ENCODE measurements around the gene ARHGAP15.

ARHGAP15 gene

DNA sequence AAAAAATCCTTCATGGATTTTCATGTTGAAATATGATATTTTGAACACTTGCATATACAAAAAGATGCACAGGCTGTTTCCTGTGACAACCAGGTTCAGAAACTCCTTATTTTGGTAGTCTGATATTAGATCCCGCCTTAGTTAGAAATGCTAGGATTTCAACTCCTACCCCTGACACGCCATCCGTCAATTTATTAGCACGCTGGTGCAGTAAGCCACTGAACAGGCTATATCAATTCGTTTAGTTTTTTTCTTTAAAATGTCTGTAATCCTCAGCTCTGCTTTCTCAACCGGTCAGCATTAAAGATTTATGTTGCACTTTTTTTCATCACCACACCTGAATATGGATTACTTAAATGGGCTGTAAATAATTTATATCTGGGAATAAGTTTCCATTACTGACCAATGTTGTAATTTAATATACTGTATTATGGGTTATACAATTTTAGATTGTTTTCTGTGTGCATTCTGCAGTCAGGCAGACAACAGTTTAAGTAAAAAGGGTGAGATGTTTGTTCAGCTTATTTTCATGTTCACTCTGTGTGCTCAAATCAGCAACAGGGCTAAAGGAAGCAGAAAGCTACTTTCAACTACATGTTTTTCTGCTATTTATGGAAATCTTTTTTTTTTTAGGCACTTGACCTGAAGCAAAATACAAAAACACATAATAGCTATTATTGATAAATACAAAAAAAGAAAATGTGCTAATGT is 227.7 kb downstream of the ARHGAP15 start:
- H3K9me3 Mint-ChIP-seq, result no peaks in the 10 kb centered on the region
- H3K36me3 Mint-ChIP-seq (ENCODE audit: low read depth), result peaks cover 24% of the 10 kb centered on the region
- no peaks in the 10 kb centered on the region for H3K27me3 Mint-ChIP-seq
- no peak for DNase-seq
- H3K4me3 Mint-ChIP-seq, result no peak overlapping the region
- no peak overlapping the region for H3K27ac Mint-ChIP-seq
- H3K4me1 Mint-ChIP-seq (ENCODE audit: low read depth), result peaks cover 30% of the 10 kb centered on the region

DNA sequence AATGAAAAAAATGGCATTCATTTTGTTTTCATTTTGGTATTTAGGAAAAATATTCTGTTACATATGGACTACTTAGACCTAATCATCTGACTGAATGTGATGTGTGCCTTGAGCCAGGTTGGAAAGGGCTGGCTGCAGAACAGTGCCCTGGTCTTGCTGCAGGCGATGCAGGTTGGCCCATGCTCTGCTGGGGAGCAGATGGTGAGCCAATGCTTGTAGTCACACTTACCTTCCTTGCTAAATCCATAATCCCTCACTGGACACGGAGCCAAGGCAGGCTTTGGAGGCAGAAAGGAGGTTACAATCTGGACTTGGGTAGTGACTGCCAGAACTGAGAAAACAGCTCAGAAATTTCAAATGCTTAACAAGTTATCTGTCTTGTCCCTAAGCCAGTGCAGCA is 228.7 kb downstream of the ARHGAP15 start:
- no peak overlapping the region for H3K27ac Mint-ChIP-seq
- DNase-seq, result no peak

DNA sequence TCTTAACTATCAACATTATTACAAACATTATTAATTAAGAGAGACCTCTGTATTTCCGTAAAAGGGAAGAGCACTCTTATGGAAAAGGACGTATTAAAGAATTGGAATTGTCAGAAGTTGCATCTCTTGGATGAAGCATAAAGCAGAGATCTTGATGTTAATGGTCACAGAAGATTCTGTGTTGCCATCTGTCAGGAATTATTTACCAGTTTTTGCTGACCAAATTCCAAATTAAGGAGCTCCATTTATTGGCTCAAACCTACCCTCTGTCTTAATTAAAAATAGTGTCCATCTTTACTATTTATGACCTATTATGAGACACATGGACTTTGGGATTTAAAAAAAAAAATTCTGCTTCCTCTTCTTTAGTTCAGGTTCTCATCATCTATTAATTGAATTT is 232.1 kb downstream of the ARHGAP15 start:
- Mint-ChIP-seq H3K4me1 (ENCODE audit: low read depth) (peaks cover 30% of the 10 kb centered on the region), H3K36me3 (ENCODE audit: low read depth) (peaks cover 20% of the 10 kb centered on the region), H3K27ac (no peak overlapping the region), H3K27me3 (no peaks in the 10 kb centered on the region), H3K4me3 (no peak overlapping the region), H3K9me3 (no peaks in the 10 kb centered on the region)
- no peak for DNase-seq

More for the DNA sequence above, 228.7 kb downstream of the ARHGAP15 start:
- H3K27me3 Mint-ChIP-seq, result no peaks in the 10 kb centered on the region
- no peak overlapping the region for H3K4me3 Mint-ChIP-seq
- H3K36me3 Mint-ChIP-seq (ENCODE audit: low read depth), result peaks cover 23% of the 10 kb centered on the region
- no peaks in the 10 kb centered on the region for H3K9me3 Mint-ChIP-seq
- peaks cover 34% of the 10 kb centered on the region for H3K4me1 Mint-ChIP-seq (ENCODE audit: low read depth)

DNA sequence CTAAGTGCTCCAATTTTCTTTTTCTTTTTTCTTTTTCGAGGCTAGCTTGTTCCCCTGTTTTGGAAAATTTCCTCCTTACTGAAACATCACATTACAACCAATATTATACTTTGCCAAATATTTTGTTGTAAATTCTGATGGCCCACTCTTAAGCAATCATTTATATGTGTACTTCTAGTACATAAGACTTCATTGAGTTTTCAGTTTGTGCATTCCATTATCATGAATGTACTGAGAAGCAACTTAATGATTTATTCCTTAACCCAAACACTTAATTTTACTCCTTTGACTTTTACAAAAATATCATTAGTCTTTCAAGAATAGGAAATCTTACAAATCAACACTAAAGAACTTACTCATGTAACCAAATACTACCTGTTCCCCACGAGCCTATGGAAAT is 242.4 kb downstream of the ARHGAP15 start:
- no peak overlapping the region for H3K4me3 Mint-ChIP-seq
- H3K27me3 Mint-ChIP-seq, result no peaks in the 10 kb centered on the region
- H3K27ac Mint-ChIP-seq, result no peak overlapping the region
- no peaks in the 10 kb centered on the region for H3K9me3 Mint-ChIP-seq
- no peak for DNase-seq
- H3K36me3 Mint-ChIP-seq (ENCODE audit: low read depth), result peaks cover 20% of the 10 kb centered on the region
- H3K4me1 Mint-ChIP-seq (ENCODE audit: low read depth), result peaks cover 26% of the 10 kb centered on the region

DNA sequence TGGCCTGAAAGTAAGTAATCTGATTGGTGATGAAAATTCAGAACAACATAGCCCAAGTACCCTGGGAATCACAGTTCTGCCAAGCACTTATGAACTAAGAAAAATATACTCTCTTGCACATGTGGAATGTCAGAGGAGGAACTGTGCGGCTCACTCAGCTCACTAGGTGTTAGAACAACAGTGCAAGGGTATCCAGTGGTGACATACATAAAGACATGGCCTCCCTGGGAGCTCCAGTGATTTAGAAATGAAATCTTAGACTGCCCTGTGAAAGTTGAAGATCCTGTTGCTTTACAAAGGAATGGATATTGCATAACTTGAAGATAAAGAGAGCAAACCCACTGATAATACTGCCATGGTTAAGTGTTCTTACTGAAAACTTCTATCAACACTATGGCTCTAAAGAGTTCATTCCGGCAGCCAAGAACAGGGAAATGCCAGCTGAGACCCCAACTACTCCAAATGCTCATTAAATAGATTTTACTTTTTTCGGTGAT is 246.2 kb downstream of the ARHGAP15 start:
- peaks cover 20% of the 10 kb centered on the region for H3K36me3 Mint-ChIP-seq (ENCODE audit: low read depth)
- no peaks in the 10 kb centered on the region for H3K9me3 Mint-ChIP-seq
- H3K27ac Mint-ChIP-seq, result no peak overlapping the region
- H3K27me3 Mint-ChIP-seq, result no peaks in the 10 kb centered on the region
- H3K4me3 Mint-ChIP-seq, result no peak overlapping the region
- peaks cover 21% of the 10 kb centered on the region for H3K4me1 Mint-ChIP-seq (ENCODE audit: low read depth)
- no peak for DNase-seq

DNA sequence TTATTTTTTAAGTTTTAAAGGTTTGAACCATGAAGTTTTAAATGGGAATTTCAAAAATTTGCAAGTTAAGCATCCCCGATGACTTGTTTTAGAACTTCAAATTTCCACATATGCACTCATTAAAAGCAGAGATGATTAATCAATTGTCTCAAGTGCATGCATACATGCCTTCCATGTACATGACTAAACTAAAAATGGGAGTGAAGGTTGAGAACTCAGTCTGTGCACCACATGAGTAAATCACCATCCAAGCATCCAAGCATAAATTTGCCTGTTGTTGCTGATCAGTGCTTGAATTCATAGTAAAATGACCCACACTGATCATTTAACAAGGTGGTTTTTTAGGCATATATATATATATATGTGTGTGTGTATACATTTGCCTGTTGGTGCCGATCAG is 249.8 kb downstream of the ARHGAP15 start:
- DNase-seq, result no peak
- no peak overlapping the region for H3K27ac Mint-ChIP-seq
- no peak overlapping the region for H3K4me3 Mint-ChIP-seq

DNA sequence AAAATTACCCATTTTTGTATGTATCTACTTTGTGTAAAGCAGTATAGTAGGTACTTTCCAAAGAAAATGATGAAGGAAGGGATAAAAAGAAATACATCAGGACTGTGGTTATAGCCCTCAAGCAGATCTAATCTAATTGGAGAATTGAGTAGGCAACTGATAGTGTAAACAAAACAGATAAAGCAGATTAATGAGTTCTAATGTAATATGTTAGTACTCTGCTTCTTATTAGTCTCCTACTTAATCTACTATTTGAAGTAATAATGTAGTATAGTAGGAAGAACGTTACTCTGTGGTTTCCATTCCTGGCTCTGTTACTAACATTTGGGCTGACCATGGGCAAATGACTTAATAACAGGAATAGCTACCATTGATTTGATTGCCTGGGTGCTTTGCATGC is 250.7 kb downstream of the ARHGAP15 start:
- DNase-seq, result no peak
- H3K9me3 Mint-ChIP-seq, result no peaks in the 10 kb centered on the region
- no peak overlapping the region for H3K27ac Mint-ChIP-seq
- no peak overlapping the region for H3K4me3 Mint-ChIP-seq
- H3K36me3 Mint-ChIP-seq (ENCODE audit: low read depth), result peaks cover 19% of the 10 kb centered on the region
- H3K4me1 Mint-ChIP-seq (ENCODE audit: low read depth), result peaks cover 33% of the 10 kb centered on the region
- H3K27me3 Mint-ChIP-seq, result no peaks in the 10 kb centered on the region

More for the DNA sequence above, 249.8 kb downstream of the ARHGAP15 start:
- no peaks in the 10 kb centered on the region for H3K9me3 Mint-ChIP-seq
- no peaks in the 10 kb centered on the region for H3K27me3 Mint-ChIP-seq
- H3K4me1 Mint-ChIP-seq (ENCODE audit: low read depth), result peaks cover 35% of the 10 kb centered on the region
- peaks cover 17% of the 10 kb centered on the region for H3K36me3 Mint-ChIP-seq (ENCODE audit: low read depth)

DNA sequence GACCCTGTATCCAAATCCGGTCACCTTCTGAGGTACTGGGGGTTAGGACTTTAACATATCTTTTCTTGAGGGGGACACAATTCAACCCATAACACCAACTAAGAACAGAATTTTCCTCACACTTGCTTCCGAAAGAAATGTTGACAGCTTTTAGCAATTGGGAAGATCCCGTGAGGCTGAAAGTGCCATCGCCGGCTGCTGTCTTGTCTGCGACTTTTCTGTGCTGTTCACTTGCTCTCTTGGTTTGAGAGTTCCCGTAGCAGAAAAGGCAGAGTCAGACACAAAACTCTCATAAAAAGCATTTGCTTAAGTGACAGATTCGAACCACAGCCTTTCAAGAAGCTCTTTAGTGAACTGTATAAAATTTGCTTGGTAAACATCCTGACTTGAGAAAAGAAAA is 253.4 kb downstream of the ARHGAP15 start:
- Mint-ChIP-seq H3K4me3 (no peak overlapping the region), H3K4me1 (ENCODE audit: low read depth) (peaks cover 30% of the 10 kb centered on the region), H3K27ac (no peak overlapping the region), H3K9me3 (no peaks in the 10 kb centered on the region), H3K27me3 (no peaks in the 10 kb centered on the region), H3K36me3 (ENCODE audit: low read depth) (peaks cover 27% of the 10 kb centered on the region)
- no peak for DNase-seq

DNA sequence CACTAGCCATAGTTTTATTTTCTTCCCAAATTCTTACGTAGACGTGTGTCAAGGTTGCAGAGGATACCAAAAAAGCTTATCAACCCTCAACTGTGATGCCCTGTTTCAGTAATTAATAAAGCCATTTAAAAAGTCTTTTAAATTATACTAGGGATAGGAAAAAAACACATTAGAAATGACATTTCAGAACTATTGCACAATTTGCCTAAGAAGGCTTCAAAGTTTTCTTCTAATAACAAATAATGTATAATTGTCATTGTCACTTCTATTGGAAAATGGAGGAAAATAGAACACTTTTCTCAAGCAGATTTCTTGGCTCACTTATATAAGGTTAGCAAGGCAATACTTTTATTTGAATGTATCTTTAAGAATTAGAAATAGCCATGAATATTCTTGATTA is 253.8 kb downstream of the ARHGAP15 start:
- DNase-seq, result no peak
- Mint-ChIP-seq H3K27me3 (no peaks in the 10 kb centered on the region), H3K4me3 (no peak overlapping the region), H3K4me1 (ENCODE audit: low read depth) (peaks cover 30% of the 10 kb centered on the region), H3K9me3 (no peaks in the 10 kb centered on the region), H3K36me3 (ENCODE audit: low read depth) (peaks cover 27% of the 10 kb centered on the region), H3K27ac (no peak overlapping the region)

DNA sequence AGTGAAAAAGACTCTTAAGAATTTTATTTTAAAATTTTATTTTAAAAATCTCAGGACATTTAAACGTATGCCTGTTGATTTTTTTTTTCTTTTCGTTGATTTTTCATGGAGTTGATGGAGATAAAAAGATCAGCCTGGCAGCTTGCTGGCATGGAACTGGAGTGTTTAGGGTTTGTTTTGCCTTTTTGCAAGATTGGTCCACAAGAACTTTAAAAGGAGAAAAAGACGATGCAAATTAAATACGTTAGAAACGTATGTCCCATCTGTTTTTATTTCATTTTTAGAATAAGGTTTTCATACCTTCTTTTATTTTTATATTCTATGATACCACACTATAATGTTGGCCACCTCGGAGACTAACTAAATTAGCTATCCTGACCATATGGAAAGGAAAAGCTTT is 254.9 kb downstream of the ARHGAP15 start:
- H3K4me3 Mint-ChIP-seq, result no peak overlapping the region
- H3K27me3 Mint-ChIP-seq, result no peaks in the 10 kb centered on the region
- no peak overlapping the region for H3K27ac Mint-ChIP-seq
- H3K9me3 Mint-ChIP-seq, result no peaks in the 10 kb centered on the region
- peaks cover 27% of the 10 kb centered on the region for H3K36me3 Mint-ChIP-seq (ENCODE audit: low read depth)
- H3K4me1 Mint-ChIP-seq (ENCODE audit: low read depth), result peaks cover 25% of the 10 kb centered on the region
- DNase-seq, result no peak

DNA sequence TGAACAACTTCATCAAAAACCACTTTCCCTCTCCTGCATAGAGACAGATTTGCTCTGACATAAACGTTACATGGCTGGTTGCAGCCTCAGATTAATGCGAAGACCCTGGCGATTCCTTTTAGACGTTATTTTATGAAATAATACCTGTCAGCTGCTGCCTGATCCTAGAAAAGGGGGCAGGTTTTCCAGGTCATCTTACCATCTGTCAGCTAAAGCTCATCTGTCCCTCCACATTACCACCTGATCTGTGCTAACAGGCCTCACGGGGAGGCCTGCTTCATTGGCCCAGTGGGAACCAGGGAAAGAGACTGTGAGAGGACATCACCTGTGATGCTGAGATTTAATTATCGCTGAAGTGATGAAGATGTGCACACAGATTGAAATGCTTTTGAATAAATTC is 261.0 kb downstream of the ARHGAP15 start:
- H3K9me3 Mint-ChIP-seq, result no peaks in the 10 kb centered on the region
- peaks cover 28% of the 10 kb centered on the region for H3K36me3 Mint-ChIP-seq (ENCODE audit: low read depth)
- no peak overlapping the region for H3K27ac Mint-ChIP-seq
- no peak overlapping the region for H3K4me3 Mint-ChIP-seq
- H3K4me1 Mint-ChIP-seq (ENCODE audit: low read depth), result peaks cover 44% of the 10 kb centered on the region
- H3K27me3 Mint-ChIP-seq, result no peaks in the 10 kb centered on the region
- no peak for DNase-seq

DNA sequence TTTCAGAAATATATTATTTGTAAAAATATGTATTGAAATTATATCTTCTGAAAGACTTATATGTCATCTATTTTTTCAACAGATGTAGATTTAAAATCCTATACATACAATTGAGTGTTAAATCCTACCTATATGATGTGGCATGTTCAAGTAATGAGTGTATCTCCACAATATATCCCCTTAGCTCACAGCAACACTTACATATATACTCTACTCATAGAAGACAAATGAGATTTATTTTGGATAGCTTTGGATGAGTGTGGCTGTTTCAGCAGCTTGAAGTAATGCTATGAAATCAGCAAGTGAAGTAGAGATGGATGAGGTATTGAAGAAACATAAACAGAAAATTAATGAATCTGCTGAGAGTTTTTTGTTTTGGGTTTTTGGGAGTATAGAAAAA is 263.1 kb downstream of the ARHGAP15 start:
- Mint-ChIP-seq H3K4me3 (no peak overlapping the region), H3K27ac (no peak overlapping the region), H3K36me3 (ENCODE audit: low read depth) (peaks cover 30% of the 10 kb centered on the region), H3K27me3 (no peaks in the 10 kb centered on the region), H3K9me3 (no peaks in the 10 kb centered on the region), H3K4me1 (ENCODE audit: low read depth) (peaks cover 58% of the 10 kb centered on the region)
- DNase-seq, result no peak

DNA sequence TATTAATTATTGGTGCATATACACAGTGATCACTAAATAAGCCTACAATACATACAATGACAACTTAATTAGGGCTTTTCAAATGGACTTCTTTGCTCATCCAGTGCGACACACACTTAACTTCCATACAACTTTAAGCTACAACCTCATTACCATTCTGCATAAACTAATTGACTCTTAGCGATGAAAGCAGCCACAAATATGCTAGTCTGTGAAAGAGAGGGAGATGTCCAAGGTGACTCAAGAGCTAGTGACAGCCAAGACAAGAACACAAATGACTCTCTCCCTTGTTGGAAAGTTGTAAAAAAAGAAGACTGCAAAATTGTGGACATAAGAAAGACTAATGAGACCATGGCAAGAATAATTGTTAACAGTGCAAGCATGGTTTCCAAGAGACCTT is 264.8 kb downstream of the ARHGAP15 start:
- Mint-ChIP-seq H3K4me1 (ENCODE audit: low read depth) (peaks cover 73% of the 10 kb centered on the region), H3K36me3 (ENCODE audit: low read depth) (peaks cover 29% of the 10 kb centered on the region), H3K9me3 (no peaks in the 10 kb centered on the region), H3K27me3 (no peaks in the 10 kb centered on the region), H3K27ac (no peak overlapping the region), H3K4me3 (no peak overlapping the region)
- no peak for DNase-seq

DNA sequence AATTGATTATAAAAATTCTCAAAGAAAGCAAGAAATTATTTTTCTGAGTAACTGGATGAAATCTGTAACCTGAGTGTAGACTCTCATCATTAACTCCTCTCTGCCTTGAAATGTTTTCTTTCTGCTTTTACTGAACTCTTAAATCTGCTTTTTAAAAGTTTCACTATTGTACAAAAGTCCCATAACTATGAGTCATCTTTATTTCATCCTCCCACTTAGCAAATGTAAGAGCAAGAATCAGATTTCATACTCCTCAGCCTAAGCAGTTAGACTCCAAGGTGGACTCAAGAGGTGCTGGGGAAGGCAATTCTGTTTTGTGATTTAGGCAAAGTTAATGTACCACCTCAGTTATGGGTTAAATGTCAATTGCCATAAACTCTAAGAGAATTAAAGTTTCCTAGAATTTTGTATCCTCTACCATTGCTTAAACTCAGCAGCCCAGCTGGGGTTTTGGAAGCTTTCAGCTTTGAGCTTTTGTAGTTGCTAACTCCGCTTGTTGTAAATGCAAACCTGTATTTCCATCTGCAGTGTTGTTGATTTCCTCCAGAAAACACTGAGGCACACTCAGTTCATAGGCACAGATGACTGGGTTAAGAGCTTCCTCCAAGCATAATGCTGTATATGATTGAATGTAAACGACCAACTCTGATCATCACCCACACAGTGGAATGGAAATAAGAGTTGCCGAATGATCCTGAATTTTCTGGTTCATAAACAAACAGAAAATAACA is 268.8 kb downstream of the ARHGAP15 start:
- Mint-ChIP-seq H3K27ac (peak overlapping the region; percentile 2), H3K4me1 (ENCODE audit: low read depth) (peaks cover 70% of the 10 kb centered on the region)

DNA sequence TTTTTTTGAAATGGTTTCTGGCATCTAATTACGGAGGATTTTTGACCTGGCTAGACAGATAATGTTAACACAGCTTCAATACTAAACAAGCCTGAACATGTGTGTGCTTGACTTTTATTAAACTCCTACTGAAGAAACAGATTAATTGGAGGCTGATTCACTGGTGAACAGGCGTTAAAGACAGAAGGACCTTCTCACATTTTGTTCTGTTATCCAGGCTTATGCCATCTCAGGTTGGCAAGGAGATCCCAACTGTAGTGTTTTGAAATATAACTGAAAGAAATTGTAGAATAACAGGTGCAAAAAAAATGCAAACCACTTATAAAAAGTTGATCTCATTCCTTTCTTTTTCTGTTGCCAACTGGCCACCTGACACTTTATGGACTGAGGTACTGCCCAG is 269.6 kb downstream of the ARHGAP15 start:
- no peak overlapping the region for H3K4me3 Mint-ChIP-seq
- peaks cover 11% of the 10 kb centered on the region for H3K36me3 Mint-ChIP-seq (ENCODE audit: low read depth)
- no peaks in the 10 kb centered on the region for H3K27me3 Mint-ChIP-seq
- no peak overlapping the region for H3K27ac Mint-ChIP-seq
- no peaks in the 10 kb centered on the region for H3K9me3 Mint-ChIP-seq
- H3K4me1 Mint-ChIP-seq (ENCODE audit: low read depth), result peaks cover 72% of the 10 kb centered on the region
- DNase-seq, result no peak

More for the DNA sequence above, 268.8 kb downstream of the ARHGAP15 start:
- H3K4me3 Mint-ChIP-seq, result no peak overlapping the region
- H3K9me3 Mint-ChIP-seq, result no peaks in the 10 kb centered on the region
- H3K27me3 Mint-ChIP-seq, result no peaks in the 10 kb centered on the region
- H3K36me3 Mint-ChIP-seq (ENCODE audit: low read depth), result peaks cover 11% of the 10 kb centered on the region
- no peak for DNase-seq
